Epithelial cell of esophagus (primary cell): ENCODE results near the gene CAV3.
A peak's percentile ranks its signal among the peaks of the same experiment; 100 is the strongest.

ENCODE experiments used
- DNase-seq: peaks from one replicate; pipeline ENCODE4 v3.0.0; 2010; ENCODE audit warnings: low read depth
- H3K4me3 ChIP-seq: 2 replicates; pipeline ENCODE4 v1.5.1; 2011; ENCODE audit warnings: mild to moderate bottlenecking, low read length, control low read depth
- CTCF ChIP-seq: IDR thresholded peaks from 2 replicates; pipeline ENCODE4 v1.5.1; 2011; ENCODE audit warnings: low read depth, mild to moderate bottlenecking, low read length, control low read depth, inconsistent platforms; ENCODE audit not compliant: insufficient read depth; ENCODE audit errors: missing control alignments

The CAV3 gene

GRCh38 chr3:8743021-8743601 lies 9.5 kb downstream of the CAV3 start:
- TF ChIP-seq CTCF, result no peak
- DNase-seq, result peak; percentile 61
- H3K4me3 ChIP-seq, result no peak overlapping the region

GRCh38 chr3:8743911-8744310 lies 10.3 kb downstream of the CAV3 start:
- DNase-seq, result no peak
- no peak for TF ChIP-seq CTCF
- no peak overlapping the region for H3K4me3 ChIP-seq

GRCh38 chr3:8745619-8746370 lies 12.2 kb downstream of the CAV3 start:
- no peak for TF ChIP-seq CTCF
- no peak overlapping the region for H3K4me3 ChIP-seq
- no peak for DNase-seq

GRCh38 chr3:8746780-8747345 lies 13.3 kb downstream of the CAV3 start:
- no peak for DNase-seq
- TF ChIP-seq CTCF, result no peak
- H3K4me3 ChIP-seq, result no peak overlapping the region

- no peak for DNase-seq
- no peak overlapping the region for H3K4me3 ChIP-seq
- no peak for TF ChIP-seq CTCF
Observed at GRCh38 chr3:8749316-8749715, 15.7 kb downstream of the CAV3 start.

GRCh38 chr3:8752832-8753231 lies 19.2 kb downstream of the CAV3 start:
- no peak for DNase-seq
- H3K4me3 ChIP-seq, result no peak overlapping the region
- no peak for TF ChIP-seq CTCF
